ENCODE results near the gene LCK.

The LCK gene

DNA sequence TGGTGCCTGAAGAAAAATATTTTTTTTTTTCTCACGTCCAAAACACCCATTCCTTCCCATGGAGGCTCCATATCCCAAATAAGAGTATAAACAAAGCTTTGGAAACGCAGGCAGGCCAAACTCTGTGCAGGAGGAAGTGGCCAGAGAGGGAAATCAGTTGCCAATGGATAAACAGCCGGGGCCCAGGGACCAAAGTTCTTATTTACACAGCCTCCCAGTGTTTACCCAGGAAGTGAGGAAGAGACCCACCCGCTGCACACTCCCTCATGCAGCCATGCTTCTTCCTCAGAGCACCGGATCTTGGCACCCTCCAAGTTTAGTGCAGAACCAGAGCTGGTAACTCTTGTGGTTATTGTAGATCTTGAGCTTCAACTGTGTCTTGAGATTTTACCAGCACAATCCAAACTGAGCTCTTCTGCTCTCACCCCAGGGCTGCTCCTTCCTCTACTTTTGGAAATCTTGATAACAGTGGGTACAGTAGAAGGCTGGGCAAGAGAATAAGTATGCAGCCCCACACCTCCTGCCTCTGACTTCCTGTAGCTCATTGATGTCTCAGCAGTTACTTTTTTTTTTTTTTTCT lies 70.7 kb downstream of the LCK start:
- no peak for DNase-seq (ENCODE audit: low spot score)

DNA sequence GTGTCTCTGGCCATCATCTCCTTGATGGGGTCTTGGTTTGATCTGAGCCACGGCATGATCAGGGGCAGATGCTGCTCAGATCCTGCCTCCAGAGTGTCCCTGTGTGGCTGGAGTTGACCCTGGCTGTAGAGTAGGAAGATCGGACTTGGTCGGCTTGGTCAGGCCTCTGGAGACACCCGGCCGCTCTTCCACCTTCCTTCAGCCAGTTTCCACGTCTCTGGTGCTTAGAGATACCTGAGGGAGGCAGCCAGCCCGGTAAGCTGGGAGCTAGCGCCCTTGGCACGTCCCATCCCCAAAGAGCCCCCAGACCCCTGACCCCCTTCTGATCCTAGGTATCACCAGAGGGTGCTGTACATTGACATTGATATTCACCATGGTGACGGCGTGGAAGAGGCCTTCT lies 76.1 kb downstream of the LCK start:
- no peak for DNase-seq (ENCODE audit: low spot score)

GRCh38 chr1:32329931-32330466 lies 78.9 kb downstream of the LCK start:
- no peak for DNase-seq (ENCODE audit: low spot score)

DNA sequence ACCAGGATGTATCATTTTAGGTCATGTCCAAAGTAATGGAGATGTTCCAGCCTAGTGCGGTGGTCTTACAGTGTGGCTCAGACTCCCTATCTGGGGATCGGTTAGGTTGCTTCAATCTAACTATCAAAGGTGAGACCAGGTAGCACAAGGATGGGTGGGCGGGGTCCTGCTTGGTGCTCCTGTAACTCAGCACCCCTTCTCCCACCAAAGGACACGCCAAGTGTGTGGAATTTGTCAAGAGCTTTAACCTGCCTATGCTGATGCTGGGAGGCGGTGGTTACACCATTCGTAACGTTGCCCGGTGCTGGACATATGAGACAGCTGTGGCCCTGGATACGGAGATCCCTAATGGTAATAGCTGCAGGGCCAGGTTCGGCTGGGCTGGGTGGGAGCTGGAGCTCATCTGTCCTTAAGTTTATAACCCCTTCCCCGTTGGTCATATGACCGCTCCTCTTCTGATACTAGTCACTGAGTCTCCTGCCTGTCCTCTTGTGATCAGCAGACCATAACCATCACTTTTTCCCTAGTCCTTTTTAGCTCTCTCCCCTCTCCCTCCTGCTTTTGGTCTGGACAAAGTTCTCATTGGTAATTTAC lies 79.6 kb downstream of the LCK start:
- DNase-seq (ENCODE audit: low spot score), result no peak

- DNase-seq (ENCODE audit: low spot score), result no peak
Observed at GRCh38 chr1:32331549-32331948, 80.5 kb downstream of the LCK start.

DNA sequence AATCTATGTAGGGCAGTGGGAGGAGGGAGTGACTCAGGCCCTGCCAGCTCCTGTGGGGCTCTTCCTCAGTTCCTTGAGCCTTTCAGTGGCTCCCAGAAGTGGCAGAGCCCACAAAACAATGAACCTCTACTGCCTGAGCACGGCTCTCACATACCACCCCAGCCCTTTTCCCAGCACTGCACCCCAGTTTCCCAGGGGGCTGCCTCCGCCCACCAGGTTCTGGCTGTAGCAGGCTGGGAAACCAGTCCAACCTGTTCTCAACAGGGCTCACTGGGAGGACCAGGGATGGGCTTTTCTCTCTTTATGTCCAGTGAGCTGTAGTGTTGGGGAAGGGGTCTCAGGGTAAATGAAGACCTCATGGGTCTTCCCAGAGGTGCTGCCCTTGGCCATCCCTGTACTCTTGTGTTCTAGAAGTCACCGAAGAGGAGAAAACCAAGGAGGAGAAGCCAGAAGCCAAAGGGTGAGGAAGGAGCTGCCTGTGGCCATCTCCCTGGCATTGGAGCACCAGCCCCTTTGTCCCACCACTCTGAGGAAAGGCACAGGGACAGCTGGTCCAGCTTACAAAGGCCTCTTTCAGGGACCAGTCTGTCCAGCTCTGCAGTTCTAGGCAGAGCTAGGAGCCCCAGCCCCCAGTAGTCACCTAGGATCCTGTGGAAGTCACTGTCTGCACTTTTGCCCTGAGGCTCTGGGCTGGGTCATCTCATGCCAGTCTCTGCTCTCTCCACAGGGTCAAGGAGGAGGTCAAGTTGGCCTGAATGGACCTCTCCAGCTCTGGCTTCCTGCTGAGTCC lies 81.4 kb downstream of the LCK start:
- no peak for DNase-seq (ENCODE audit: low spot score)

GRCh38 chr1:32333251-32333963 lies 82.3 kb downstream of the LCK start:
- no peak for DNase-seq (ENCODE audit: low spot score)

- no peak for DNase-seq (ENCODE audit: low spot score)
Observed at GRCh38 chr1:32334274-32334861, 83.3 kb downstream of the LCK start.

GRCh38 chr1:32334864-32335534 lies 83.9 kb downstream of the LCK start:
- DNase-seq (ENCODE audit: low spot score), result peak; percentile 80

DNA sequence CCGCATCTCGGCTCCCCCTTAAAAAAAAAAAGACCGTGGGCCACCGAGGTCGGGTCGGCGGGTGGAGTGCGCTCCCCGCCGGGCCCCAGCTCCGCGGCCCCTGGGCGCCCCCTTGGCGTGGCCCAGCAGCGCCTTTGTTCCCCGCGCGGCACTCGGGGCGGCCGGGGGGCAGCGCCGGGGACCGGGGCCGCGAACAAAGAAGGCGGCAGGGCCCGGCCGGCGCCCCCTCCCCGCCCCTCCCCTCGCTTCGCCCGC lies 84.4 kb downstream of the LCK start:
- DNase-seq (ENCODE audit: low spot score), result no peak
